ENCODE results near the gene AS3MT. TPM values are rescaled to one million over a fixed set of nuclear protein-coding genes. Genes with fewer than 3 reads are reported as not detected.
"Not testable (repeated sequence)": the region's sequence is repeated elsewhere in the genome, so short reads cannot be mapped to it uniquely, and the experiment has no call there.

AS3MT gene
- total and polyA plus RNA-seq, 11 donors = 5.2 to 42.2 (median 15.8) TPM

GRCh38 chr10:102841827-102842345, 27.4 kb upstream of the AS3MT start:
- no peak for ATAC-seq
- Histone ChIP-seq H3K36me3 (no peaks in the 10 kb centered on the region), H3K27ac (no peak overlapping the region), H3K4me1 (peaks cover 0 to 7% (median 0%) of the 10 kb centered on the region in 12 donors), H3K9me3 (peaks cover 0 to 21% (median 0%) of the 10 kb centered on the region in 12 donors), H3K27me3 (no peaks in the 10 kb centered on the region), H3K4me3 (no peak overlapping the region)
- intact Hi-C loops (cut with DNase I) = no loop called here
- TF ChIP-seq POLR2A (IDR thresholded peaks at IDR 0.05) = no peak
- TF ChIP-seq, protein P1, sequence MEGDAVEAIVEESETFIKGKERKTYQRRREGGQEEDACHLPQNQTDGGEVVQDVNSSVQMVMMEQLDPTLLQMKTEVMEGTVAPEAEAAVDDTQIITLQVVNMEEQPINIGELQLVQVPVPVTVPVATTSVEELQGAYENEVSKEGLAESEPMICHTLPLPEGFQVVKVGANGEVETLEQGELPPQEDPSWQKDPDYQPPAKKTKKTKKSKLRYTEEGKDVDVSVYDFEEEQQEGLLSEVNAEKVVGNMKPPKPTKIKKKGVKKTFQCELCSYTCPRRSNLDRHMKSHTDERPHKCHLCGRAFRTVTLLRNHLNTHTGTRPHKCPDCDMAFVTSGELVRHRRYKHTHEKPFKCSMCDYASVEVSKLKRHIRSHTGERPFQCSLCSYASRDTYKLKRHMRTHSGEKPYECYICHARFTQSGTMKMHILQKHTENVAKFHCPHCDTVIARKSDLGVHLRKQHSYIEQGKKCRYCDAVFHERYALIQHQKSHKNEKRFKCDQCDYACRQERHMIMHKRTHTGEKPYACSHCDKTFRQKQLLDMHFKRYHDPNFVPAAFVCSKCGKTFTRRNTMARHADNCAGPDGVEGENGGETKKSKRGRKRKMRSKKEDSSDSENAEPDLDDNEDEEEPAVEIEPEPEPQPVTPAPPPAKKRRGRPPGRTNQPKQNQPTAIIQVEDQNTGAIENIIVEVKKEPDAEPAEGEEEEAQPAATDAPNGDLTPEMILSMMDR (IDR thresholded peaks at IDR 0.05) = no peak
- peak in 1 of 5 donors; percentile 1 for DNase-seq
- WGBS, 4 donors = 85 to 92% (median 86%) methylated on average over 10 to 11 of the region's 11 CpGs

DNA sequence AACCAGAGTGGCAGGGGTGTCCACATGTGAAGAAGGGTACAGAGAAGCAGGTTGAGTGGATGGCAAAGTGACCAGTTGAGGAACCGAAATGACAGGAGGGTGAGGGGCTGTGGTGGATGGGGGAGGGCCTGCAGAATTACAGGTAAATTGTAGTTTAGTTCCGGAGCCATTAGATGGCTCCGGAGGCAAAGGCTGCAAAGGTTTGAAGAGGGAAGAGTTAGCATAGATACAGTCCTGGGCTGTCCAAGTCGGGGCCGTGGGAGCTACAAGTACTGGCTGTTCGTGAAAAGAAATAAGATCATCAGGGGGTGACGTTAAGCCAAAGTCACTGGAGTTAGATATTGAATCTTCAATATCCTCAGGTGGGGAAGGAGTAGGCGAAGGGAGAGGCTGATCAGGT, 26.1 kb upstream of the AS3MT start:
- H3K27me3 ChIP-seq; H3K4me3 ChIP-seq; H3K4me1 ChIP-seq; ATAC-seq; H3K27ac ChIP-seq; H3K36me3 ChIP-seq; intact Hi-C loops (cut with DNase I): not testable (repeated sequence)
- DNase-seq = peak in 1 of 5 donors; percentile 14
- peaks cover 0 to 16% (median 0%) of the 10 kb centered on the region in 12 donors for H3K9me3 ChIP-seq
- WGBS, 4 donors = 59 to 62% (median 59%) methylated on average over 8 of the region's 8 CpGs

DNA sequence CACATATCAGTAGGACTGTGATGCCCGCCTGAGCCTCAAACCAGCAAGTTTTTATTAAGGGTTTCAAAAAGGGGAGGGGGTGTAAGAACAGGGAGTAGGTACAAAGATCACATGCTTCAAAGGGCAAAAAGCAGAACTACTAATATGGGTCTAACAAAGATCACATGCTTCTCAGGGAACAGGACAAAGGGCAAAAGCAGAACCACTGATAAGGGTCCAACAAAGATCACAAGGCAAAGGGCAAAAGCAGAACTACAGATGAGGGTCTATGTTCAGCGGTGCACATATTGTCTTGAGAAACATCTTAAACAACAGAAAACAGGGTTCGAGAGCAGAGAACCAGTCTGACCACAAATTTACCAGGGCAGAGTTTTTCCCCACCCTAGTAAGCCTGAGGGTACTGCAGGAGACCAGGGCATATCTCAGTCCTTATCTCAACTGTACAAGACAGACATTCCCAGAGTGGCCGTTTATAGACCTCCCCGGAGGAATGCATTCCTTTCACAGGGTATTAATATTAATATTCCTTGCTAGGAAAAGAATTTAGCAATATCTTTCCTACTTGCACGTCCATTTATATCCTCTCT, 25.0 kb upstream of the AS3MT start:
- intact Hi-C loops (cut with DNase I); H3K9me3 ChIP-seq; H3K27ac ChIP-seq; ATAC-seq; H3K4me1 ChIP-seq; H3K27me3 ChIP-seq; H3K4me3 ChIP-seq; H3K36me3 ChIP-seq; DNase-seq: not testable (repeated sequence)
- WGBS, 4 donors = 74 to 82% (median 76%) methylated on average over 6 of the region's 6 CpGs

DNA sequence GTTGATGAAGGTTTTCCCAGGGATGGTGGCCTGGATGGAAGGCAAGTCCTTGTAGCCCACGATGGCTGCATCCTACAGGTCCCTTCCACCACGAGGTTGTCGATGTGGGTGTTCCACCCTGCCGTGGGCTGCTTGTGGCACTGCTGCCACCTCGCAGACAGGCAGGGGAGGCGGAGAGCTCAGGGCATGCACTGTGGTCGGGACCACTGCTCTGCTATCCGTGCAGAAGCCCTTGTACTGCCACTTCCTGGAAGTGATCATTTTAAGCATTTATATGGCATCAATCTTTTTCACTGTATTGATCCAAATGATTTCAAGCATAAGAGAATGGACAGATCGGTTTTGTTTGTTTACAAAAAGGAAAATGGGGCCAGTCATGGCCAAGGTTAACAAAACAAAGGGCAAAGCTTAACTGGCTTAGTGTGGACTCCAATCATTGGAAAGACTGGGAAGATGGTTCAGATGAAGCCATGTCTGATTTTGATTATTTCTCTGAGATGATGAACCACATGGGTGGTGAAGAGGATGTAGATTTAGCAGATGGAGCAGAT, 23.8 kb upstream of the AS3MT start:
- 78 to 93% (median 86%) methylated on average over 6 to 9 of the region's 9 CpGs for WGBS, 4 donors
- peaks cover 0 to 6% (median 0%) of the 10 kb centered on the region in 12 donors for H3K9me3 ChIP-seq
- H3K36me3 ChIP-seq = no peaks in the 10 kb centered on the region
- no peaks in the 10 kb centered on the region for H3K27me3 ChIP-seq
- H3K4me1 ChIP-seq = no peaks in the 10 kb centered on the region
- H3K27ac ChIP-seq = no peak overlapping the region
- no peak for ATAC-seq
- TF ChIP-seq, protein P1 (IDR thresholded peaks at IDR 0.05) = no peak
- intact Hi-C loops (cut with DNase I) = no loop called here
- DNase-seq = peak in 1 of 5 donors; percentile 4
- no peak overlapping the region for H3K4me3 ChIP-seq

DNA sequence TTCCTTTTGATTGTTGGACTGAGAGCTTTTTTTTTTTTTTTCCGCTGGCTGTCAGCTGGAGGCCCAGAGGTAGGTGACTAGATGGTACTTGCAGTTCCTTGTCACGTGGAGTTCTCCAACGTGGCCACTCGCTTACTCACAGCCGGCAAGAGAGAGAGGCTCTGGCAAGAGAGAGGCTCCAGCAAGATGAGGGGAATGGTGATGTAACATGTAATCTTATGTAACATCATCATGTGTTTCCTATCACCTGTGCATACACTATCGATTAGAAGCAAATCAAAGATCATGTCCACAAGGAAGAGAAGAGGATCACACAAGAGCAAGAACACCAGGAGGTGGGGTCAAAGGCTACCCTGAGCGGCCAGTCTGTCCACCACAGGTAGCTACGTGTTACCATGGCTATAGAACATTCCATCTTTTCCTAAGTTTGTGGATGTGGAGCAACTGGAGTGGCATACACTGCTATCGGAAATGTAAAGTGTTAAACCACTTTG, 19.2 kb upstream of the AS3MT start:
- Histone ChIP-seq H3K4me3 (no peak overlapping the region), H3K36me3 (no peaks in the 10 kb centered on the region), H3K27ac (no peak overlapping the region), H3K4me1 (peaks cover 0 to 11% (median 6%) of the 10 kb centered on the region in 12 donors), H3K9me3 (no peaks in the 10 kb centered on the region), H3K27me3 (no peaks in the 10 kb centered on the region)
- no peak for ATAC-seq
- no peak for DNase-seq
- intact Hi-C loops (cut with DNase I) = no loop called here
- TF ChIP-seq, protein P1 (IDR thresholded peaks at IDR 0.05) = no peak
- no peak for TF ChIP-seq POLR2A (IDR thresholded peaks at IDR 0.05)
- 83 to 87% (median 84%) methylated on average over 9 of the region's 9 CpGs for WGBS, 4 donors

- Histone ChIP-seq H3K4me1 (peaks cover 0 to 31% (median 17%) of the 10 kb centered on the region in 12 donors), H3K27ac (peak overlapping the region in 1 of 12 donors; percentile 92), H3K4me3 (peak overlapping the region in 1 of 12 donors; percentile 79)
- intact Hi-C loops (cut with DNase I); H3K27me3 ChIP-seq; ATAC-seq; H3K36me3 ChIP-seq; DNase-seq; H3K9me3 ChIP-seq: not testable (repeated sequence)
- WGBS, 4 donors = 96 to 98% (median 97%) methylated on average over 7 of the region's 7 CpGs
Measured at GRCh38 chr10:102853237-102853636, 16.0 kb upstream of the AS3MT start.

DNA sequence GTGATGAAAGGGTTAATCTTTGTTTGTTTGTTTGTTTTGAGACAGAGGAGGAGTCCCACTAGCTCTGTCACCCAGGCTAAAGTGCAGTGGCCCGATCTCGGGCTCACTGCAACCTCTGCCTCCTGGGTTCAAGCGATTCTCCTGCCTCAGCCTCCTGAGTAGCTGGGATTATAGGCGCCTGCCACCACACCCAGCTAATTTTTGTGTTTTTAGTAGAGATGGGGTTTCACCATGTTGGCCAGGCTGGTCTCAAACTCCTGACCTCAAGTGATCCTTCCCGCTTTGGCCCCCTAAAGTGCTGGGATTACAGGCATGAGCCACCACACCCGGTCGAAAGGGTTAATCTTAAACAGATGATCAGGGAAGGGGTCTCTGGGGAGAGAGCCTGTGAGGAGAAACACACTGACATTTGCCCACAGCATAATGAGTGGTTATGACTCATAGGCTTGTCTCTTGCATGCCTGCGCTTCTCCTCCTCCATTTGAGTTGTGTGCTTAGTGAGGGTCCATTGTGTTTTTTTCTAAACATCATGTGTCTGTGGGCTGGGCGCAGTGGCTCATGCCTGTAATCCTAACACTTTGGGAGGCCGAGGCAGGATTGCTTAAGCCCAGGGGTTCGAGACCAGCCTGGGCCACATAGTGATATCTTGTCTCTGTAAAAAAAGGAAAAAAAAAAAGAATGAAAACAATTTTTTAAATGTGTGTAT, 13.4 kb upstream of the AS3MT start:
- H3K9me3 ChIP-seq; intact Hi-C loops (cut with DNase I); H3K27ac ChIP-seq; DNase-seq; H3K36me3 ChIP-seq; H3K4me3 ChIP-seq; H3K27me3 ChIP-seq: not testable (repeated sequence)
- 69 to 79% (median 75%) methylated on average over 11 of the region's 11 CpGs for WGBS, 4 donors
- peaks cover 0 to 44% (median 22%) of the 10 kb centered on the region in 12 donors for H3K4me1 ChIP-seq
- ATAC-seq = peak in 1 of 4 donors; percentile 21

Measured in heart left ventricle (tissue), 16 donors.